Transverse colon (tissue), 4 donors: ENCODE measurements around the gene PUSL1.
A peak's percentile ranks its signal among the peaks of the same experiment; 100 is the strongest.

Experiments
- EP300 ChIP-seq: sonication (generic); formaldehyde crosslinking; IDR thresholded peaks from one replicate; pipeline ENCODE4 v1.6.1; 2017; ENCODE audit warnings: antibody characterized with exemption, low read depth
- POLR2A ChIP-seq: fragments of 450-650 bp; IDR thresholded peaks from one replicate; pipeline ENCODE4 v1.6.1; 2016; ENCODE audit warnings: antibody characterized with exemption, mild to moderate bottlenecking, moderate library complexity
- POLR2AphosphoS5 ChIP-seq, 3 donors: sonication (generic); formaldehyde crosslinking; IDR thresholded peaks; one replicate each; pipeline ENCODE4 v1.6.1; 2016; ENCODE audit warnings: antibody characterized with exemption in 3 of 3
- TF ChIP-seq, protein P1 (sequence below), 5 experiments: fragments of 200-600 bp in 3 of 5; fragments of 450-650 bp in 2 of 5; sonication (generic) in 3 of 5; IDR thresholded peaks; 1 replicate in 2 of 5; 2 replicates in 3 of 5; pipeline ENCODE4 v1.5.1; 2016 to 2017; ENCODE audit warnings: antibody characterized with exemption in 5 of 5, inconsistent platforms in 3 of 5, mild to moderate bottlenecking in 2 of 5, moderate library complexity in 1 of 5

- TF ChIP-seq, protein P1, sequence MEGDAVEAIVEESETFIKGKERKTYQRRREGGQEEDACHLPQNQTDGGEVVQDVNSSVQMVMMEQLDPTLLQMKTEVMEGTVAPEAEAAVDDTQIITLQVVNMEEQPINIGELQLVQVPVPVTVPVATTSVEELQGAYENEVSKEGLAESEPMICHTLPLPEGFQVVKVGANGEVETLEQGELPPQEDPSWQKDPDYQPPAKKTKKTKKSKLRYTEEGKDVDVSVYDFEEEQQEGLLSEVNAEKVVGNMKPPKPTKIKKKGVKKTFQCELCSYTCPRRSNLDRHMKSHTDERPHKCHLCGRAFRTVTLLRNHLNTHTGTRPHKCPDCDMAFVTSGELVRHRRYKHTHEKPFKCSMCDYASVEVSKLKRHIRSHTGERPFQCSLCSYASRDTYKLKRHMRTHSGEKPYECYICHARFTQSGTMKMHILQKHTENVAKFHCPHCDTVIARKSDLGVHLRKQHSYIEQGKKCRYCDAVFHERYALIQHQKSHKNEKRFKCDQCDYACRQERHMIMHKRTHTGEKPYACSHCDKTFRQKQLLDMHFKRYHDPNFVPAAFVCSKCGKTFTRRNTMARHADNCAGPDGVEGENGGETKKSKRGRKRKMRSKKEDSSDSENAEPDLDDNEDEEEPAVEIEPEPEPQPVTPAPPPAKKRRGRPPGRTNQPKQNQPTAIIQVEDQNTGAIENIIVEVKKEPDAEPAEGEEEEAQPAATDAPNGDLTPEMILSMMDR (IDR thresholded peaks at IDR 0.05), result no peak
- TF ChIP-seq EP300 (no peak), POLR2A (peak; percentile 49), POLR2AphosphoS5 (IDR thresholded peaks at IDR 0.05) (peak in 1 of 3 donors; percentile 39)
These were observed 39.4 kb downstream of the PUSL1 start for GRCh38 chr1:1347663-1348419.
